Liver (tissue), 9 donors: Measurements from ENCODE around the gene CDON. TPM values are rescaled to one million over a fixed set of nuclear protein-coding genes. Genes with fewer than 3 reads are reported as not detected.

Experiments used
- DNase-seq: peaks from one replicate; pipeline ENCODE4 v3.0.0-alpha.2; 2017; ENCODE audit warnings: low spot score
- H3K27ac ChIP-seq, 2 donors: one replicate each; pipeline ENCODE4 v1.7.0; 2013; ENCODE audit warnings: inconsistent platforms in 2 of 2, low read length in 2 of 2, control low read depth in 1 of 2, low read depth in 1 of 2, mild to moderate bottlenecking in 1 of 2
- H3K27me3 ChIP-seq, 4 donors: one replicate each; pipeline versions ENCODE4 v1.6.1 to v1.7.0; 2013; ENCODE audit warnings: low read length in 3 of 4, inconsistent platforms in 1 of 4, mild to moderate bottlenecking in 1 of 4, moderate library complexity in 1 of 4; ENCODE audit not compliant: control insufficient read depth in 4 of 4, insufficient read depth in 4 of 4
- H3K36me3 ChIP-seq, 4 donors: one replicate each; pipeline versions ENCODE4 v1.6.1 to v1.7.0; 2013; ENCODE audit warnings: low read length in 3 of 4, mild to moderate bottlenecking in 3 of 4, low read depth in 1 of 4, moderate library complexity in 1 of 4; ENCODE audit not compliant: control insufficient read depth in 4 of 4, insufficient read depth in 3 of 4
- H3K4me1 ChIP-seq, 4 donors: one replicate each; pipeline versions ENCODE4 v1.6.1 to v1.7.0; 2013; ENCODE audit warnings: low read length in 3 of 4, mild to moderate bottlenecking in 3 of 4, moderate library complexity in 1 of 4; ENCODE audit not compliant: control insufficient read depth in 4 of 4, insufficient read depth in 4 of 4
- H3K4me3 ChIP-seq, 3 donors: one replicate each; pipeline versions ENCODE4 v1.6.1 to v1.7.0; 2013; ENCODE audit warnings: low read length in 3 of 3, control low read depth in 1 of 3, low read depth in 1 of 3, mild to moderate bottlenecking in 1 of 3
- H3K9ac ChIP-seq, 2 donors: one replicate each; pipeline ENCODE4 v1.7.0; 2013; ENCODE audit warnings: low read length in 2 of 2, mild to moderate bottlenecking in 2 of 2, moderate library complexity in 2 of 2, control low read depth in 1 of 2, low read depth in 1 of 2
- H3K9me3 ChIP-seq, 4 donors: one replicate each; pipeline versions ENCODE4 v1.6.1 to v1.7.0; 2013; ENCODE audit warnings: low read length in 3 of 4; ENCODE audit not compliant: control insufficient read depth in 4 of 4
- EGR1 ChIP-seq, 2 donors: IDR thresholded peaks; 2 replicates each; pipeline ENCODE4 v1.6.1; 2016 to 2018; ENCODE audit warnings: antibody characterized with exemption in 2 of 2, low read depth in 2 of 2
- FOXA1 ChIP-seq: IDR thresholded peaks from 2 replicates; pipeline ENCODE4 v1.6.1; 2016; ENCODE audit warnings: antibody characterized with exemption
- FOXA2 ChIP-seq: IDR thresholded peaks from 2 replicates; pipeline ENCODE4 v1.6.1; 2016; ENCODE audit warnings: antibody characterized with exemption
- GABPA ChIP-seq, 2 donors: IDR thresholded peaks in 1 of 2; conservative IDR thresholded peaks in 1 of 2; 2 replicates each; pipeline ENCODE4 v1.6.1; 2016; ENCODE audit warnings: antibody characterized with exemption in 2 of 2, mild to moderate bottlenecking in 1 of 2, moderate library complexity in 1 of 2
- HNF4A ChIP-seq, 2 donors: conservative IDR thresholded peaks; 2 replicates each; pipeline ENCODE4 v1.6.1; 2016; ENCODE audit warnings: antibody characterized with exemption in 2 of 2, mild to moderate bottlenecking in 2 of 2
- HNF4G ChIP-seq: IDR thresholded peaks from 2 replicates; pipeline ENCODE4 v1.6.1; 2016; ENCODE audit warnings: antibody characterized with exemption
- JUND ChIP-seq, 2 donors: IDR thresholded peaks; 2 replicates each; pipeline ENCODE4 v1.6.1; 2016; ENCODE audit warnings: antibody characterized with exemption in 2 of 2
- RXRA ChIP-seq, 2 donors: IDR thresholded peaks; 2 replicates each; pipeline ENCODE4 v1.6.1; 2017 to 2018; ENCODE audit warnings: antibody characterized with exemption in 2 of 2, mild to moderate bottlenecking in 1 of 2
- SP1 ChIP-seq: IDR thresholded peaks from 2 replicates; pipeline ENCODE4 v1.6.1; 2018; ENCODE audit warnings: antibody characterized with exemption, mild to moderate bottlenecking
- YY1 ChIP-seq: IDR thresholded peaks from 2 replicates; pipeline ENCODE4 v1.6.1; 2016; ENCODE audit warnings: antibody characterized with exemption, mild to moderate bottlenecking
- WGBS: extraction: QIAGEN DNeasy Blood & Tissue Kit; methylation state at CpG from one replicate; pipeline ENCODE4 v1.1.7; 2013; 5-methylcytosine and 5-hydroxymethylcytosine counted together
- polyA plus RNA-seq, 2 donors: library from polyadenylated mRNA; stranded (reverse) in 1 of 2; unstranded in 1 of 2; fragments of 200-250 nt in 1 of 2; fragments of >200 nt in 1 of 2; fragmentation: Nextera tagmentation in 1 of 2; extraction: Ambion mirVana in 1 of 2; gene quantifications; one replicate each; pipeline versions ENCODE4 v1.2.1 to v1.2.3, GENCODE V29; 2013 to 2015
- total RNA-seq, 2 donors: library from RNA; depleted of rRNA; stranded (reverse); fragments of >200 nt; gene quantifications; one replicate each; pipeline ENCODE4 v1.2.3, GENCODE V29; 2014
- TF ChIP-seq, protein P1 (sequence below): IDR thresholded peaks from 2 replicates; pipeline ENCODE4 v1.6.1; 2016; ENCODE audit warnings: antibody characterized with exemption
- TF ChIP-seq, protein P2 (sequence below): IDR thresholded peaks from 2 replicates; pipeline ENCODE4 v1.6.1; 2016; ENCODE audit warnings: antibody characterized with exemption
- TF ChIP-seq, protein P3 (sequence below): IDR thresholded peaks from 2 replicates; pipeline ENCODE4 v1.6.1; 2016; ENCODE audit warnings: antibody characterized with exemption, mild to moderate bottlenecking
- TF ChIP-seq, protein P4 (sequence below): IDR thresholded peaks from 2 replicates; pipeline ENCODE4 v1.6.1; 2016; ENCODE audit warnings: antibody characterized with exemption
- donor health status: healthy.
- donor health status: healthy.
- donor health status: healthy.
- donor health status: healthy.
- donor health status: healthy.

CDON gene
- total and polyA plus RNA-seq, 4 donors, result 0.69 to 7.4 (median 3.9) TPM

DNA sequence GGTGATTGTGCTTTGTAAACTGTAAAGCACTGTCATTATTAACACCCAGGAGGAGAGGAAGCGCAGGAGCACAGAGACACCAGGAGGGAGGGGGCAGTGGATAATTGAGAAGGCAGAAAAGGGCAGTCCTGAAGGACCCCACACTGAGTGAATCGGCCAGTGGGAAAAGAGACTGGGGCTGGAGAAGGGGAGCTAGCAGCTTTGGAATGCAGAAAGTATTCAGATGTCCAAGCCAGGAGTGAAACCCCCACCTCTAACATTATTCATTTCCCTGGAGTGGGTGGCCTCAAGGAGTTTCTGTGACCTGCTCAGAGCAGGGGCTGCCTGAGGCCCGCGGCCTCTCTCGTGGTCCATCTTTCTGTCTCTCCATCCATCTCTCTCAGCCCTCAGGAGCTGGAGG lies 38.0 kb upstream of the CDON start:
- DNase-seq, result no peak
- no peaks in the 10 kb centered on the region for H3K9me3 ChIP-seq

DNA sequence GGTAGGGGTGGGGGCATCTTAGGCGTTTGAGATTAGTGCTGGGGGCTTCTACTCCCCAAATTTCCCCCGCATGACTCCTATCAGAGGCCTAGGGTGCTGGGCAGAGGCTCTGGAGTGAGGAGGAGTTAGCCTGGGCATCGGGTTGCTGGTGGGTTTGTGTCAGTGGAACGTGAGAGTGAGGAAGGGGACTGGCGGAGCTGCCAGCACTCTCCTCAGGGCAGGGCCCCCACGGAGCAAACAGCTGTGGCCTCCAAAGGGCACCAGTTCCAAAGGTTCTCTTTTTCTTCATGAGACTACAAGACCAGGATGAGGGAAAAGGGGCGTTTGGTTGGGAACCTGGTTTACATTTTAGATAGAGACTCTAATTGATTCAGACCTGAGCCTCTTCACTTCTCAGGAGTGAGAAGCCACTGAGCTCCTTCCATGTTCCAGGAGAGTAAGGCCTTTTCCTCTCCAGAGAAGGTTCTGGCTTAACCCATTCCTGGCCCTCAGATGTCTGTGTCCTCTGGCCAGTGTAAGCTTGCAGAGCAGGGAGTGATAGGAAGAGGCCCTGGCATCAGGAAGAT lies 35.6 kb upstream of the CDON start:
- Histone ChIP-seq H3K9me3 (no peaks in the 10 kb centered on the region), H3K27ac (no peak overlapping the region), H3K4me3 (no peak overlapping the region), H3K4me1 (peaks cover 0 to 4% (median 3%) of the 10 kb centered on the region in 4 donors), H3K36me3 (no peaks in the 10 kb centered on the region), H3K27me3 (no peaks in the 10 kb centered on the region), H3K9ac (no peak overlapping the region)
- TF ChIP-seq RXRA (IDR thresholded peaks at IDR 0.05), result no peak
- TF ChIP-seq FOXA1, result no peak
- no peak for TF ChIP-seq HNF4A (conservative IDR thresholded peaks at IDR 0.05)
- TF ChIP-seq GABPA (IDR thresholded peaks at IDR 0.05 in 1 of 2, conservative IDR thresholded peaks at IDR 0.05 in 1 of 2), result no peak
- TF ChIP-seq FOXA2, result no peak
- TF ChIP-seq, protein P1, sequence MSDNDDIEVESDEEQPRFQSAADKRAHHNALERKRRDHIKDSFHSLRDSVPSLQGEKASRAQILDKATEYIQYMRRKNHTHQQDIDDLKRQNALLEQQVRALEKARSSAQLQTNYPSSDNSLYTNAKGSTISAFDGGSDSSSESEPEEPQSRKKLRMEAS, result no peak
- TF ChIP-seq HNF4G, result no peak
- TF ChIP-seq EGR1 (IDR thresholded peaks at IDR 0.05; ENCODE audit: low read depth in 2 of 2), result no peak
- no peak for TF ChIP-seq JUND (IDR thresholded peaks at IDR 0.05)
- no peak for DNase-seq
- WGBS, result 84% methylated on average over 7 of the region's 7 CpGs

More for the DNA sequence above, 38.0 kb upstream of the CDON start:
- Histone ChIP-seq H3K27me3 (no peaks in the 10 kb centered on the region), H3K9ac (no peak overlapping the region), H3K4me3 (no peak overlapping the region), H3K36me3 (no peaks in the 10 kb centered on the region), H3K27ac (no peak overlapping the region), H3K4me1 (peaks cover 0 to 4% (median 3%) of the 10 kb centered on the region in 4 donors)
- WGBS, result 84% methylated on average over 5 of the region's 5 CpGs
- TF ChIP-seq EGR1 (IDR thresholded peaks at IDR 0.05; ENCODE audit: low read depth in 2 of 2) (no peak), FOXA1 (no peak), SP1 (no peak), YY1 (no peak), RXRA (IDR thresholded peaks at IDR 0.05) (no peak), FOXA2 (no peak)
- TF ChIP-seq, protein P1, result no peak
- TF ChIP-seq, protein P2, sequence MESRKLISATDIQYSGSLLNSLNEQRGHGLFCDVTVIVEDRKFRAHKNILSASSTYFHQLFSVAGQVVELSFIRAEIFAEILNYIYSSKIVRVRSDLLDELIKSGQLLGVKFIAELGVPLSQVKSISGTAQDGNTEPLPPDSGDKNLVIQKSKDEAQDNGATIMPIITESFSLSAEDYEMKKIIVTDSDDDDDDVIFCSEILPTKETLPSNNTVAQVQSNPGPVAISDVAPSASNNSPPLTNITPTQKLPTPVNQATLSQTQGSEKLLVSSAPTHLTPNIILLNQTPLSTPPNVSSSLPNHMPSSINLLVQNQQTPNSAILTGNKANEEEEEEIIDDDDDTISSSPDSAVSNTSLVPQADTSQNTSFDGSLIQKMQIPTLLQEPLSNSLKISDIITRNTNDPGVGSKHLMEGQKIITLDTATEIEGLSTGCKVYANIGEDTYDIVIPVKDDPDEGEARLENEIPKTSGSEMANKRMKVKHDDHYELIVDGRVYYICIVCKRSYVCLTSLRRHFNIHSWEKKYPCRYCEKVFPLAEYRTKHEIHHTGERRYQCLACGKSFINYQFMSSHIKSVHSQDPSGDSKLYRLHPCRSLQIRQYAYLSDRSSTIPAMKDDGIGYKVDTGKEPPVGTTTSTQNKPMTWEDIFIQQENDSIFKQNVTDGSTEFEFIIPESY, result no peak
- TF ChIP-seq, protein P3, sequence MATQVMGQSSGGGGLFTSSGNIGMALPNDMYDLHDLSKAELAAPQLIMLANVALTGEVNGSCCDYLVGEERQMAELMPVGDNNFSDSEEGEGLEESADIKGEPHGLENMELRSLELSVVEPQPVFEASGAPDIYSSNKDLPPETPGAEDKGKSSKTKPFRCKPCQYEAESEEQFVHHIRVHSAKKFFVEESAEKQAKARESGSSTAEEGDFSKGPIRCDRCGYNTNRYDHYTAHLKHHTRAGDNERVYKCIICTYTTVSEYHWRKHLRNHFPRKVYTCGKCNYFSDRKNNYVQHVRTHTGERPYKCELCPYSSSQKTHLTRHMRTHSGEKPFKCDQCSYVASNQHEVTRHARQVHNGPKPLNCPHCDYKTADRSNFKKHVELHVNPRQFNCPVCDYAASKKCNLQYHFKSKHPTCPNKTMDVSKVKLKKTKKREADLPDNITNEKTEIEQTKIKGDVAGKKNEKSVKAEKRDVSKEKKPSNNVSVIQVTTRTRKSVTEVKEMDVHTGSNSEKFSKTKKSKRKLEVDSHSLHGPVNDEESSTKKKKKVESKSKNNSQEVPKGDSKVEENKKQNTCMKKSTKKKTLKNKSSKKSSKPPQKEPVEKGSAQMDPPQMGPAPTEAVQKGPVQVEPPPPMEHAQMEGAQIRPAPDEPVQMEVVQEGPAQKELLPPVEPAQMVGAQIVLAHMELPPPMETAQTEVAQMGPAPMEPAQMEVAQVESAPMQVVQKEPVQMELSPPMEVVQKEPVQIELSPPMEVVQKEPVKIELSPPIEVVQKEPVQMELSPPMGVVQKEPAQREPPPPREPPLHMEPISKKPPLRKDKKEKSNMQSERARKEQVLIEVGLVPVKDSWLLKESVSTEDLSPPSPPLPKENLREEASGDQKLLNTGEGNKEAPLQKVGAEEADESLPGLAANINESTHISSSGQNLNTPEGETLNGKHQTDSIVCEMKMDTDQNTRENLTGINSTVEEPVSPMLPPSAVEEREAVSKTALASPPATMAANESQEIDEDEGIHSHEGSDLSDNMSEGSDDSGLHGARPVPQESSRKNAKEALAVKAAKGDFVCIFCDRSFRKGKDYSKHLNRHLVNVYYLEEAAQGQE, result no peak
- TF ChIP-seq, protein P4, sequence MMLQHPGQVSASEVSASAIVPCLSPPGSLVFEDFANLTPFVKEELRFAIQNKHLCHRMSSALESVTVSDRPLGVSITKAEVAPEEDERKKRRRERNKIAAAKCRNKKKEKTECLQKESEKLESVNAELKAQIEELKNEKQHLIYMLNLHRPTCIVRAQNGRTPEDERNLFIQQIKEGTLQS, result no peak
